Liver (tissue), 9 donors: Measurements from ENCODE around the gene KLF16. TPM values are rescaled to one million over a fixed set of nuclear protein-coding genes. Genes with fewer than 3 reads are reported as not detected.
A peak's percentile ranks its signal among the peaks of the same experiment; 100 is the strongest.
"Not testable (repeated sequence)": the region's sequence is repeated elsewhere in the genome, so short reads cannot be mapped to it uniquely, and the experiment has no call there.

Source experiments
- DNase-seq: peaks from one replicate; pipeline ENCODE4 v3.0.0-alpha.2; 2017; ENCODE audit warnings: low spot score
- H3K27ac ChIP-seq, 2 donors: one replicate each; pipeline ENCODE4 v1.7.0; 2013; ENCODE audit warnings: inconsistent platforms in 2 of 2, low read length in 2 of 2, control low read depth in 1 of 2, low read depth in 1 of 2, mild to moderate bottlenecking in 1 of 2
- H3K27me3 ChIP-seq, 4 donors: one replicate each; pipeline versions ENCODE4 v1.6.1 to v1.7.0; 2013; ENCODE audit warnings: low read length in 3 of 4, inconsistent platforms in 1 of 4, mild to moderate bottlenecking in 1 of 4, moderate library complexity in 1 of 4; ENCODE audit not compliant: control insufficient read depth in 4 of 4, insufficient read depth in 4 of 4
- H3K36me3 ChIP-seq, 4 donors: one replicate each; pipeline versions ENCODE4 v1.6.1 to v1.7.0; 2013; ENCODE audit warnings: low read length in 3 of 4, mild to moderate bottlenecking in 3 of 4, low read depth in 1 of 4, moderate library complexity in 1 of 4; ENCODE audit not compliant: control insufficient read depth in 4 of 4, insufficient read depth in 3 of 4
- H3K4me1 ChIP-seq, 4 donors: one replicate each; pipeline versions ENCODE4 v1.6.1 to v1.7.0; 2013; ENCODE audit warnings: low read length in 3 of 4, mild to moderate bottlenecking in 3 of 4, moderate library complexity in 1 of 4; ENCODE audit not compliant: control insufficient read depth in 4 of 4, insufficient read depth in 4 of 4
- H3K4me3 ChIP-seq, 3 donors: one replicate each; pipeline versions ENCODE4 v1.6.1 to v1.7.0; 2013; ENCODE audit warnings: low read length in 3 of 3, control low read depth in 1 of 3, low read depth in 1 of 3, mild to moderate bottlenecking in 1 of 3
- H3K9ac ChIP-seq, 2 donors: one replicate each; pipeline ENCODE4 v1.7.0; 2013; ENCODE audit warnings: low read length in 2 of 2, mild to moderate bottlenecking in 2 of 2, moderate library complexity in 2 of 2, control low read depth in 1 of 2, low read depth in 1 of 2
- H3K9me3 ChIP-seq, 4 donors: one replicate each; pipeline versions ENCODE4 v1.6.1 to v1.7.0; 2013; ENCODE audit warnings: low read length in 3 of 4; ENCODE audit not compliant: control insufficient read depth in 4 of 4
- GABPA ChIP-seq, 2 donors: IDR thresholded peaks in 1 of 2; conservative IDR thresholded peaks in 1 of 2; 2 replicates each; pipeline ENCODE4 v1.6.1; 2016; ENCODE audit warnings: antibody characterized with exemption in 2 of 2, mild to moderate bottlenecking in 1 of 2, moderate library complexity in 1 of 2
- NR2F2 ChIP-seq: IDR thresholded peaks from 2 replicates; pipeline ENCODE4 v1.6.1; 2016; ENCODE audit warnings: antibody characterized with exemption
- RAD21 ChIP-seq, 2 donors: IDR thresholded peaks; 2 replicates each; pipeline ENCODE4 v1.6.1; 2016; ENCODE audit warnings: antibody characterized with exemption in 2 of 2, mild to moderate bottlenecking in 2 of 2
- RXRA ChIP-seq, 2 donors: IDR thresholded peaks; 2 replicates each; pipeline ENCODE4 v1.6.1; 2017 to 2018; ENCODE audit warnings: antibody characterized with exemption in 2 of 2, mild to moderate bottlenecking in 1 of 2
- SP1 ChIP-seq: IDR thresholded peaks from 2 replicates; pipeline ENCODE4 v1.6.1; 2018; ENCODE audit warnings: antibody characterized with exemption, mild to moderate bottlenecking
- WGBS: extraction: QIAGEN DNeasy Blood & Tissue Kit; methylation state at CpG from one replicate; pipeline ENCODE4 v1.1.7; 2013; 5-methylcytosine and 5-hydroxymethylcytosine counted together
- polyA plus RNA-seq, 2 donors: library from polyadenylated mRNA; stranded (reverse) in 1 of 2; unstranded in 1 of 2; fragments of 200-250 nt in 1 of 2; fragments of >200 nt in 1 of 2; fragmentation: Nextera tagmentation in 1 of 2; extraction: Ambion mirVana in 1 of 2; gene quantifications; one replicate each; pipeline versions ENCODE4 v1.2.1 to v1.2.3, GENCODE V29; 2013 to 2015
- total RNA-seq, 2 donors: library from RNA; depleted of rRNA; stranded (reverse); fragments of >200 nt; gene quantifications; one replicate each; pipeline ENCODE4 v1.2.3, GENCODE V29; 2014
- TF ChIP-seq, protein P1 (sequence below): fragments of 150-350 bp; IDR thresholded peaks from 2 replicates; pipeline ENCODE4 v1.5.1; 2017; ENCODE audit warnings: improper control_type of control experiment, low read depth, low read length; ENCODE audit not compliant: missing input control
- TF ChIP-seq, protein P2 (sequence below): IDR thresholded peaks from 2 replicates; pipeline ENCODE4 v1.6.1; 2016; ENCODE audit warnings: antibody characterized with exemption
- TF ChIP-seq, protein P3 (sequence below): IDR thresholded peaks from 2 replicates; pipeline ENCODE4 v1.6.1; 2016; ENCODE audit warnings: antibody characterized with exemption, mild to moderate bottlenecking
- donor health status: healthy.
- donor health status: healthy.
- donor health status: healthy.
- donor health status: healthy.
- donor health status: healthy.

Gene KLF16
- total and polyA plus RNA-seq, 4 donors = 1.2 to 14.8 (median 6.0) TPM

DNA sequence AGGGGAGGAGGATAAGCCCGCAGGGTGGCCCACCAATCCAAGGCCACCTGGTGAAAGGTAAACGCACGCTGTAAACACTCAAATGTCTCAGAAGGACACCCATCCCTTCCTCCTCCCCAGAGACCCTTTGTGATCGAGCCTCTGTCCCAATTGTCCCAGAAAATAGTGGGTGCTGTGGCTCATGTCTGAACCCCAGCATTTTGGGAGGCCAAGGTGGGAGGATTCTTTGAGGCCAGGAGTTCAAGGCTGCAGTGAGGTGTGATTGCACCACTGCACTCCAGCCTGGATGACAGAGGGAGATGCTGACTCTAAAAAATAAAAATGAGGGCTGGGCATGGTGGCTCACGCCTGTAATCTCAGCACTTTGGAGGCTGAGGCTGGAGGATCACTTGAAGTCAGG, 25.0 kb upstream of the KLF16 start (continued):
- TF ChIP-seq, protein P1, sequence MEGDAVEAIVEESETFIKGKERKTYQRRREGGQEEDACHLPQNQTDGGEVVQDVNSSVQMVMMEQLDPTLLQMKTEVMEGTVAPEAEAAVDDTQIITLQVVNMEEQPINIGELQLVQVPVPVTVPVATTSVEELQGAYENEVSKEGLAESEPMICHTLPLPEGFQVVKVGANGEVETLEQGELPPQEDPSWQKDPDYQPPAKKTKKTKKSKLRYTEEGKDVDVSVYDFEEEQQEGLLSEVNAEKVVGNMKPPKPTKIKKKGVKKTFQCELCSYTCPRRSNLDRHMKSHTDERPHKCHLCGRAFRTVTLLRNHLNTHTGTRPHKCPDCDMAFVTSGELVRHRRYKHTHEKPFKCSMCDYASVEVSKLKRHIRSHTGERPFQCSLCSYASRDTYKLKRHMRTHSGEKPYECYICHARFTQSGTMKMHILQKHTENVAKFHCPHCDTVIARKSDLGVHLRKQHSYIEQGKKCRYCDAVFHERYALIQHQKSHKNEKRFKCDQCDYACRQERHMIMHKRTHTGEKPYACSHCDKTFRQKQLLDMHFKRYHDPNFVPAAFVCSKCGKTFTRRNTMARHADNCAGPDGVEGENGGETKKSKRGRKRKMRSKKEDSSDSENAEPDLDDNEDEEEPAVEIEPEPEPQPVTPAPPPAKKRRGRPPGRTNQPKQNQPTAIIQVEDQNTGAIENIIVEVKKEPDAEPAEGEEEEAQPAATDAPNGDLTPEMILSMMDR = no peak
- TF ChIP-seq NR2F2 = no peak
- TF ChIP-seq, protein P2, sequence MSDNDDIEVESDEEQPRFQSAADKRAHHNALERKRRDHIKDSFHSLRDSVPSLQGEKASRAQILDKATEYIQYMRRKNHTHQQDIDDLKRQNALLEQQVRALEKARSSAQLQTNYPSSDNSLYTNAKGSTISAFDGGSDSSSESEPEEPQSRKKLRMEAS = no peak
- no peak for TF ChIP-seq RXRA (IDR thresholded peaks at IDR 0.05)
- no peak for TF ChIP-seq SP1
- TF ChIP-seq RAD21 (IDR thresholded peaks at IDR 0.05) = no peak

DNA sequence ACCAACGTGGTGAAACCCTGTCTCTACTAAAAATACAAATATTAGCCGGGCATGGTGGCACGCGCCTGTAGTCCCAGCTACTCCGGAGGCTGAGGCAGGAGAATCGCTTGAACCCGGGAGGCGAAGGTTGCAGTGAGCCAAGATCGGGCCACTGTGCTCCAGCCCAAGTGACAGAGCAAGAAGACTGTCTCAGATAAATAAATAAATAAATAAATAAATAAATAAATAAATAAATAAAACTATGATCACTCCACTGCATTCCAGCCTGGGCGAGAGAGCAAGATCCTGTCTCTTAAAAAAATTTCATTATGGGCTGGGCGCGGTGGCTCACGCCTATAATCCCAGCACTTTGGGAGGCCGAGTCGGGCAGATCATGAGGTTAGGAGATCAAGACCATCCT, 23.0 kb upstream of the KLF16 start:
- H3K4me3 ChIP-seq, H3K27me3 ChIP-seq, H3K36me3 ChIP-seq, DNase-seq, H3K9me3 ChIP-seq, H3K27ac ChIP-seq, H3K9ac ChIP-seq: not testable (repeated sequence)
- H3K4me1 ChIP-seq = peaks cover 1 to 28% (median 23%) of the 10 kb centered on the region in 4 donors
- WGBS = 93% methylated on average over 15 of the region's 15 CpGs

DNA sequence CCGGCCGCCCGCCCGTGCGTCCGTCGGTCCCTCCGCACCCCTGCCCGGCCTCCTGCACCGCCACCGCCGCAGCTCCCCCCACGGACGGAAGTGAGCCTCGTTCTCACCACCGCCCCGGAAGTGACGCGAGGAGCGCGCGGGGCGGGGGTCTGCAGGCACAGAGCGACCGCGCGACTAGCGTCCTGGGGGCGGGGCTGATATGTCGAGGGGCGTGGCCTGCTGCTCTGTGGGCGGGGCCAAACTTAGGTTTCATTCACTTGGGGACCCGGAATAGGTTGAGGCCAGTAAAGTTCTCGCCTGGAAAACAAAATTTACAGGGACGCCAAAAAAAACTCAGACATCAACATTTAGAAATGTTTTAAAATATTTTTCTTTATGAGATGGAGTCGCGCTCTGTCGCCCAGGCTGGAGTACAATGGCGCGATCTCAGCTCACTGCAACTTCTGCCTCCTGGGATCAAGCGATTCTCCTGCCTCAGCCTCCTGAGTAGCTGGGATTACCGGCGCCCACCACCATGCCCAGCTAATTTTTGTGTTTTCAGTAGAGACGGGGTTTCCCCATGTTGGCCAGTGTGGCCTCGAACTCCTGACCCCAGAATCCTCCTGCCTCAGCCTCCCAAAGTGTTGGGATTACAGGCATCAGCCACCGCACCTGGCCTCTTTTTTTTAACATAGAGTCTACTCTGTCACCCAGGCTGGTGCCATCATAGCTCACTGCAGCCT, 22.2 kb upstream of the KLF16 start, which contains the start of gene ABHD17A:
Gene ABHD17A, minus strand, starts transcription at position 99 of the 722 bp plus-strand sequence. CDS start 3,930 bp downstream, outside the sequence.
- peak within 1 kb of the TSS; percentile 71 to 98 (median 83) for H3K4me3 ChIP-seq
- WGBS = 23% methylated on average over 46 of the region's 46 CpGs
- H3K27me3 ChIP-seq, H3K36me3 ChIP-seq, H3K9me3 ChIP-seq: not testable (repeated sequence)
- TF ChIP-seq, protein P3, sequence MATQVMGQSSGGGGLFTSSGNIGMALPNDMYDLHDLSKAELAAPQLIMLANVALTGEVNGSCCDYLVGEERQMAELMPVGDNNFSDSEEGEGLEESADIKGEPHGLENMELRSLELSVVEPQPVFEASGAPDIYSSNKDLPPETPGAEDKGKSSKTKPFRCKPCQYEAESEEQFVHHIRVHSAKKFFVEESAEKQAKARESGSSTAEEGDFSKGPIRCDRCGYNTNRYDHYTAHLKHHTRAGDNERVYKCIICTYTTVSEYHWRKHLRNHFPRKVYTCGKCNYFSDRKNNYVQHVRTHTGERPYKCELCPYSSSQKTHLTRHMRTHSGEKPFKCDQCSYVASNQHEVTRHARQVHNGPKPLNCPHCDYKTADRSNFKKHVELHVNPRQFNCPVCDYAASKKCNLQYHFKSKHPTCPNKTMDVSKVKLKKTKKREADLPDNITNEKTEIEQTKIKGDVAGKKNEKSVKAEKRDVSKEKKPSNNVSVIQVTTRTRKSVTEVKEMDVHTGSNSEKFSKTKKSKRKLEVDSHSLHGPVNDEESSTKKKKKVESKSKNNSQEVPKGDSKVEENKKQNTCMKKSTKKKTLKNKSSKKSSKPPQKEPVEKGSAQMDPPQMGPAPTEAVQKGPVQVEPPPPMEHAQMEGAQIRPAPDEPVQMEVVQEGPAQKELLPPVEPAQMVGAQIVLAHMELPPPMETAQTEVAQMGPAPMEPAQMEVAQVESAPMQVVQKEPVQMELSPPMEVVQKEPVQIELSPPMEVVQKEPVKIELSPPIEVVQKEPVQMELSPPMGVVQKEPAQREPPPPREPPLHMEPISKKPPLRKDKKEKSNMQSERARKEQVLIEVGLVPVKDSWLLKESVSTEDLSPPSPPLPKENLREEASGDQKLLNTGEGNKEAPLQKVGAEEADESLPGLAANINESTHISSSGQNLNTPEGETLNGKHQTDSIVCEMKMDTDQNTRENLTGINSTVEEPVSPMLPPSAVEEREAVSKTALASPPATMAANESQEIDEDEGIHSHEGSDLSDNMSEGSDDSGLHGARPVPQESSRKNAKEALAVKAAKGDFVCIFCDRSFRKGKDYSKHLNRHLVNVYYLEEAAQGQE = peak; percentile 17
- TF ChIP-seq GABPA (IDR thresholded peaks at IDR 0.05 in 1 of 2, conservative IDR thresholded peaks at IDR 0.05 in 1 of 2) (peak; percentile 83 to 93), SP1 (peak; percentile 53)
- peak; percentile 97 for DNase-seq
- H3K27ac ChIP-seq = peak within 1 kb of the TSS; percentile 6 to 74
- H3K9ac ChIP-seq = peak within 1 kb of the TSS; percentile 48 to 89
- H3K4me1 ChIP-seq = peaks cover 1 to 32% (median 24%) of the 10 kb centered on the region in 4 donors
